ENCODE measurements around the gene PTGR2. TPM values are rescaled to one million over a fixed set of nuclear protein-coding genes. Genes with fewer than 3 reads are reported as not detected.

The PTGR2 gene
- total and polyA plus RNA-seq, 2 of the 8 experiments (the other 6 are each of a cell fraction or from before 2014, with no cell fraction given): 6.0 to 17.5 TPM

DNA sequence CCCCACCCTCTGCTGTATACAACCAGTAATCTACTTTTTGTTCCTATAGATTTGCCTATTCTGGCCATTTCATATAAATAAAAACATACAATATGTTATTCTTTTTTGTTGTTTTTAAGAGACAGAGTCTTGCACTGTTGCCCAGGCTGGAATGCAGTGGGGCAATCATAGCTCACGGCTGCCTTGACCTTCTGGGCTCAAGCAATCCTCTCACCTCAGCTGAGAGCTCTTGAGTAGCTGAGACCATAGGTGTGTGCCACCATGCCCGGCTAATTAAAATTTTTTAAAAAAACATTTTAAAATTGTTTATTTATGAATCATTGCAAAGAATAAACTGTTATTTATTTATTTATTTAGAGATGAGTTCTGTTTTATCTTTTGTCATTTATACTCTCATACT lies 11.6 kb downstream of the PTGR2 start:
- ChIA-PET POLR2A (ENCODE audit: partially characterized antibody) (interaction anchor here (0.6 to 7.4 kb wide), 2 partner anchors 11 to 1118 kb away, joined by 3 to 33 read pairs; partner anchors contain the start of gene PTGR2), CTCF (ENCODE audit: partially characterized antibody) (interaction anchor here (1.6 kb wide), 1 partner anchor 36 kb away, joined by 5 read pairs; no protein-coding TSS in a partner anchor)
- no peak overlapping the region for H3K27ac ChIP-seq (ENCODE audit: low read depth, low read length)
- no peak overlapping the region for H3K18ac ChIP-seq (ENCODE audit: extremely low read depth, low read length)
- no peak overlapping the region for H4K5ac ChIP-seq (ENCODE audit: insufficient read length, low read depth, low read length)
- H3K4me3 ChIP-seq (ENCODE audit: extremely low read depth in 1 of 4, insufficient read depth in 2 of 4, low read depth in 3 of 4, low read length in 4 of 4): no peak overlapping the region
- no peak overlapping the region for H2BK12ac ChIP-seq (ENCODE audit: low read depth, low read length)
- no peak overlapping the region for H3K4ac ChIP-seq (replicated peaks; ENCODE audit: insufficient read length, low read depth, low read length)
- H3K79me1 ChIP-seq (ENCODE audit: low read depth, low read length): no peaks in the 10 kb centered on the region; the same call in none of the 2 replicates
- H3K36me3 ChIP-seq (ENCODE audit: control insufficient read depth in 2 of 4, insufficient read depth in 4 of 4, low read length in 3 of 4): peaks cover 2 to 31% (median 14%) of the 10 kb centered on the region in 4 experiments; a peak in 6 of 8 replicates
- H3K4me1 ChIP-seq (replicated peaks in 1 of 4; ENCODE audit: control insufficient read depth in 3 of 4, insufficient read depth in 4 of 4, low read length in 3 of 4): no peaks in the 10 kb centered on the region
- H2AFZ ChIP-seq (ENCODE audit: low read length): no peak overlapping the region
- H4K8ac ChIP-seq (ENCODE audit: extremely low read depth, insufficient read depth, low read length): no peak overlapping the region
- no peak for FAIRE-seq
- no peak overlapping the region for H3K23ac ChIP-seq (ENCODE audit: insufficient read length)
- H3K4me2 ChIP-seq (ENCODE audit: insufficient read depth in 1 of 2, low read depth in 2 of 2, low read length in 2 of 2): no peak overlapping the region
- no peaks in the 10 kb centered on the region for H4K20me1 ChIP-seq (replicated peaks in 1 of 2; ENCODE audit: control insufficient read depth in 1 of 2, insufficient read depth in 2 of 2, low read length in 2 of 2)
- H2BK120ac ChIP-seq (replicated peaks; ENCODE audit: low read depth, low read length): no peak overlapping the region
- no peaks in the 10 kb centered on the region for H3K9me3 ChIP-seq (ENCODE audit: insufficient read depth in 2 of 2, low read depth in 1 of 2, low read length in 1 of 2)
- H4K91ac ChIP-seq (replicated peaks; ENCODE audit: insufficient read length, low read length): no peak overlapping the region
- WGBS, 2 experiments (ENCODE audit: extremely low coverage in 1 of 2, insufficient coverage in 1 of 2, insufficient read length in 1 of 2, insufficient replicate concordance in 2 of 2, low coverage in 1 of 2, low lambda C conversion rate in 2 of 2, missing lambda C conversion rate in 1 of 2): 86% methylated on average over 2 of the region's 2 CpGs; no CpG with 5 or more reads in 1 of the 2 experiments
- no peak overlapping the region for H3K9ac ChIP-seq (replicated peaks in 1 of 4; ENCODE audit: extremely low read depth in 1 of 4, low read depth in 3 of 4, low read length in 3 of 4)
- no peaks in the 10 kb centered on the region for H3K79me2 ChIP-seq (ENCODE audit: control insufficient read depth in 1 of 2, insufficient read depth in 2 of 2, low read length in 2 of 2)
- no peaks in the 10 kb centered on the region for H3K27me3 ChIP-seq (replicated peaks in 1 of 4; ENCODE audit: control insufficient read depth in 3 of 4, extremely low read depth in 1 of 4, insufficient read depth in 3 of 4, low read length in 3 of 4)
- H2BK5ac ChIP-seq (ENCODE audit: low read depth, low read length): no peak overlapping the region
- DNase-seq (ENCODE audit: low read depth in 1 of 2, low spot score in 2 of 2): no peak
- no peak for TF ChIP-seq SP1 (IDR thresholded peaks at IDR 0.05; ENCODE audit: low read depth, low read length)
- no peak for TF ChIP-seq GTF2F1 (IDR thresholded peaks at IDR 0.05; ENCODE audit: borderline replicate concordance, low read depth, low read length)
- TF ChIP-seq NANOG (IDR thresholded peaks at IDR 0.05; ENCODE audit: insufficient read depth, low read depth, low read length, poor library complexity, severe bottlenecking): no peak
- TF ChIP-seq POLR2AphosphoS5 (IDR thresholded peaks at IDR 0.05; ENCODE audit: low read depth, low read length): no peak
- no peak for TF ChIP-seq SIN3A (conservative IDR thresholded peaks at IDR 0.05 in 1 of 2, IDR thresholded peaks at IDR 0.05 in 1 of 2; ENCODE audit: low read depth in 1 of 2, low read length in 2 of 2)
- no peak for TF ChIP-seq RAD21 (IDR thresholded peaks at IDR 0.05 in 1 of 2, conservative IDR thresholded peaks at IDR 0.05 in 1 of 2; ENCODE audit: low read depth in 2 of 2, low read length in 2 of 2)
- no peak overlapping the region for H2BK20ac ChIP-seq (ENCODE audit: low read length)
- no peak overlapping the region for H2AK5ac ChIP-seq (ENCODE audit: low read depth, low read length)
- H3K56ac ChIP-seq (replicated peaks; ENCODE audit: insufficient read length, low read depth, low read length): no peak overlapping the region
- H3K23me2 ChIP-seq (ENCODE audit: low read depth, low read length): no peaks in the 10 kb centered on the region
- H2BK15ac ChIP-seq (ENCODE audit: low read length): no peak overlapping the region
- no peak overlapping the region for H3K14ac ChIP-seq (ENCODE audit: insufficient read length)
